Loucy (cell line): ENCODE results near the gene STON1.

ENCODE experiments used
- CTCF ChIP-seq: fragments of 200-600 bp; sonication (generic); conservative IDR thresholded peaks from 2 replicates; pipeline ENCODE4 v1.5.1; 2014; ENCODE audit warnings: mild to moderate bottlenecking, antibody characterized with exemption, low read length
- EZH2phosphoT487 ChIP-seq: fragments of 200-600 bp; IDR thresholded peaks from 2 replicates; pipeline ENCODE4 v1.6.1; 2018; ENCODE audit warnings: antibody characterized with exemption, mild to moderate bottlenecking, moderate library complexity, borderline replicate concordance

GRCh38 chr2:48619526-48619925 lies 89.6 kb downstream of the STON1 start:
- no peak for TF ChIP-seq CTCF
- no peak for TF ChIP-seq EZH2phosphoT487
